Measurements from ENCODE around the gene IDH2.

DNA sequence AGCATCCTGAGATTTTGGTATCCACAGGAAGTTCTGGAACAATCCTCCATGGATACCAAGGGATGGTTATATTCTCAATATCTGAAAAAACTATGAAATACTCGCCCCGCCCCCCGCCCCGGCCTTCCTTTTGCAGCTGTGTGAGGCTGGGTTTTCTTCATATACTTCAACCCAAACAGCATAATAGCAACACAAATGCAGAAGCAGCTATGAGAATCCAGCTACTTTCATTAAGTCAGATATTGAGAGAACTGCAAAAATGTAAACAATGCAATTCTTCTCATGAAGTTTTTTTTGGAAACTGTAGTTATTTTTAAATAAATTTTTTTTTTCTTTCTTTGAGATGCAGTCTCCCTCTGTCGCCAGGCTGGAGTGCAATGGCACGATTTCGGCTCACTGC lies 10.9 kb upstream of the IDH2 start:
- TF ChIP-seq, protein P1, sequence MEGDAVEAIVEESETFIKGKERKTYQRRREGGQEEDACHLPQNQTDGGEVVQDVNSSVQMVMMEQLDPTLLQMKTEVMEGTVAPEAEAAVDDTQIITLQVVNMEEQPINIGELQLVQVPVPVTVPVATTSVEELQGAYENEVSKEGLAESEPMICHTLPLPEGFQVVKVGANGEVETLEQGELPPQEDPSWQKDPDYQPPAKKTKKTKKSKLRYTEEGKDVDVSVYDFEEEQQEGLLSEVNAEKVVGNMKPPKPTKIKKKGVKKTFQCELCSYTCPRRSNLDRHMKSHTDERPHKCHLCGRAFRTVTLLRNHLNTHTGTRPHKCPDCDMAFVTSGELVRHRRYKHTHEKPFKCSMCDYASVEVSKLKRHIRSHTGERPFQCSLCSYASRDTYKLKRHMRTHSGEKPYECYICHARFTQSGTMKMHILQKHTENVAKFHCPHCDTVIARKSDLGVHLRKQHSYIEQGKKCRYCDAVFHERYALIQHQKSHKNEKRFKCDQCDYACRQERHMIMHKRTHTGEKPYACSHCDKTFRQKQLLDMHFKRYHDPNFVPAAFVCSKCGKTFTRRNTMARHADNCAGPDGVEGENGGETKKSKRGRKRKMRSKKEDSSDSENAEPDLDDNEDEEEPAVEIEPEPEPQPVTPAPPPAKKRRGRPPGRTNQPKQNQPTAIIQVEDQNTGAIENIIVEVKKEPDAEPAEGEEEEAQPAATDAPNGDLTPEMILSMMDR (IDR thresholded peaks at IDR 0.05), result no peak
- no peak for TF ChIP-seq POLR2A (IDR thresholded peaks at IDR 0.05)
